HG03280 (cell line): ENCODE data around the gene KL.

ENCODE experiments used
- ATAC-seq: cut with Tn5 transposase; IDR thresholded peaks from one replicate; pipeline ENCODE4 v1.9.1; 2021; ENCODE audit warnings: mild to moderate bottlenecking, moderate library complexity; ENCODE audit not compliant: unreplicated experiment

Gene KL

GRCh38 chr13:33109271-33109697 is 93.1 kb downstream of the KL start:
- peak; percentile 24 for ATAC-seq

DNA sequence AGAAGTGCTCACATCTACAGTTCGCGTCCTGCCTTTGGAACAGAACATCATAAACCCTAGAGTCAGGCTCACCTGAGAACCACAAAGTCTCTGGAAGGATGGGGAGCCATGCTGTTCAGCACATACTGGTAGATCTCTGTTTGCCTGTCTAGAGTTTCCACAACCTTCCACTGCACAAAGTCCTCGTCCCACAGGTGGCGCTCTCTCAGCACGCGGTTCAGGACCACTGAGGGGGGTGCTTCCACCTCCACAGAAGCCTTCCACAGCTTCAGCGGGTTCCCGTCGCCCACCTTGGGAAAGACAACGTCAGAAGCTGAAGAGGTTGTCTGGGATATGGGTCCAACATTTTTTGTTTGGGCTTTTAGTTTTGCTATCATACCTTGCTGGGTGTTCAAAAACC is 93.6 kb downstream of the KL start:
- ATAC-seq, result peak; percentile 56

- no peak for ATAC-seq
Observed at GRCh38 chr13:33110386-33110712, 94.1 kb downstream of the KL start.

- ATAC-seq, result no peak
Observed at GRCh38 chr13:33110713-33111413, 94.6 kb downstream of the KL start.

- ATAC-seq, result no peak
Observed at GRCh38 chr13:33111414-33112110, 95.3 kb downstream of the KL start.

DNA sequence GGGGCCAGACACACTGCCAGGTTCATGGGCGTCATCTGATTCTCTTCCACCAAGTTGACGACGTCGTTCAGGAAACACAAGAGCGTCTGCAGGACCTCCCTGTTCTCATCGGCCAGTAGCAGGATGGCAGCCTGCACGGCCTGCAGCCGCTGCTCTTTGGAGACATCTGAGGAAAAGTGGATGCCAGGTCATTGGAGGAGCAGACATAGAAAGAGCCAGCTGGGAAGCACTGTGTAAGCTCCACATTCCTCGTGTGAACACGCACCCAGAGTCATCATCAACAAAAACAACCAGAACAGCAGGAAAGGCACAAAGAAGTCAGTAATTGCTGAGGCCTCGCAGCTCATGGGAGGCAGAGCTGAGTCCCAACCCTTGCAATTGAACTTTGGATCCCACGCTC is 96.5 kb downstream of the KL start:
- no peak for ATAC-seq

- ATAC-seq, result no peak
Observed at GRCh38 chr13:33114146-33114545, 97.9 kb downstream of the KL start.

- no peak for ATAC-seq
Observed at GRCh38 chr13:33115274-33115673, 99.1 kb downstream of the KL start.
